GM18858 (cell line): Measurements from ENCODE around the gene CDH23.

Experiments
- ATAC-seq: cut with Tn5 transposase; IDR thresholded peaks from one replicate; pipeline ENCODE4 v1.9.1; 2021; ENCODE audit not compliant: unreplicated experiment

CDH23 gene

DNA sequence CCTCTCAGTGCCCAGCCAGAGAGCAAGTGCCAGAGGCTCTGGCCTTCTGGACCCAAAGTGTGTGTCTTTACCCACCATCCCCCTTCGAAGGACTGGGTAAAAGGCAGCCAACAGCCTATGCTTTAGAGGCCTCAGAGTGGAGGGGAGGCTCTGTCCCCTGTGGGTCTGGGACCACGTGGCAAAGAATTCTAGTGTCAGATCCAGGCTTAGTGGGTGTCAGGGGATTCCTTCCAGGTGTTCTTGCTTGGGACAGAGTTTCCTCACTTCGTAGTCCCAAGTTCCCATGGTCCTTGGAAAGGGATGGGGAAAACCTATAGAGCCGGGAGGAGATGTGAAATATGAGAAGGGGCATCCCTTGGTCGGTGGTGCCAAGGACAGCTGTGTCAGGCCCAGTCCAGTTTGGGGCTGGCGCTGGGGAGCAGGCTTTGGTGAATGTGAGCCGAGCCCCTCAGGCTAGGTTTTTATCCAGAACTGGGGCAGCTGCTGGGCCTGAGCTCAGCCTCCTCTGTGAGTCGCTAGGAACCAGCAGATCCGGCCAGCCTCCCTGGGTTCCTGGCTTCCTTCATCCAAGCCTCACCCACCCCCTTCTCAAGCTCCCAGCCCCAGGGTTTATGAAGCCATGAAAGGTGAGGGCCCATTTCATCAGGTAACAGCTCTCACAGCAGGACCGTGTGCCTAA, 251.7 kb downstream of the CDH23 start:
- no peak for ATAC-seq

DNA sequence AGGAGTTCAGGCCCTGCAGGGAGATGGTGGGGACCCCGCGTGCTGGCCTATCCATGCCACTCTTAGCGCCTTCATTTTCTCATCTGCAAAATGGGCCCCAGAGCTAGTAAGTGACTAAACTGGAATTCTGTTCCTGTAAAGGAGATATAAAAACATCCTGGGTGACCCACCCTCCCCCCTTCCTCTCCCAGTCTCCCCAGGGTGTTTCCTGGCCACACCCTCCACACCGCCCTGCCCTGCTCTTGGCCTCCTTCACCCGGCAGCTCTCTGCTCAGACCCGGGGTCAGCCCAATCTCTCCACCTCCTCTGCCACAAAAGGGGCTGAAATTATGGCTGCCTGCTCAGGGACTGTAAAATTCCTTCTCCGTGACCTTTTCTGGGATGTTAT, 252.2 kb downstream of the CDH23 start:
- no peak for ATAC-seq

DNA sequence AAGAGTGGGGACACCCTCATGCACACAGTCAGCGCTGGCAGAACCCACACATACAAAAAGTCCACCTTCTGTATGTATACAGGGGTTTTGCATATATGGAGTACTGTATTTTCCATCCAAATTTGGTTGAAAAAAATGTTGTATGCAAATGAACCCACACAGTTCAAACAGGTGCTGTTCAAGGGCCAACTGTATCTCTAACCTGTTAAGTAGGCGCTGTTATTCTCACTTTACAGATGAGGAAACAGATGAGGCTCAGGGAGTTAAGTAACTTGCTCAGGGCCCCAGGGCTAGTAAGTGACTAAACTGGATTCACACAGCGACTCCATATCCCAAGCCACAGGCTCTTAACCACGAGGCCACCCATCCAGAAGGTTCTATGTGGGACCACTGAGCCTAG, 252.9 kb downstream of the CDH23 start:
- no peak for ATAC-seq

DNA sequence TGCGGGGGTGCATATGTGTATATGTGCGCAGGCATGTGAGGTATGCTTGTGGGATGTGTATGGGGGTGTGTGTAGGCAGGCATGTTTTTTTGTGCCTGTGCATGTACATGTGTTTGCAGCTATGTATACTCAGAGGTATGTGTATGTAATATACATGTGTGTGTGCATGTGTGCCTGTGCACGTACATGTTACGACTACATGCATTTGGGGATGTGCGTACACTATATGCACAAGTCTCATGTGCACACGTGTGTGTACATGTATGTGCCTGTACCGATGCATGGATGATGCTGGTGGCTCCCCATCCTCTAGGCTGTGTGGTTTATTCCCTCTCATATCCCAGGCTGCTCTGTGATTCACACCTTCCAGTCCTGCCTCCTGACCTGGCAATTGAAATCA, 253.7 kb downstream of the CDH23 start:
- ATAC-seq = no peak

DNA sequence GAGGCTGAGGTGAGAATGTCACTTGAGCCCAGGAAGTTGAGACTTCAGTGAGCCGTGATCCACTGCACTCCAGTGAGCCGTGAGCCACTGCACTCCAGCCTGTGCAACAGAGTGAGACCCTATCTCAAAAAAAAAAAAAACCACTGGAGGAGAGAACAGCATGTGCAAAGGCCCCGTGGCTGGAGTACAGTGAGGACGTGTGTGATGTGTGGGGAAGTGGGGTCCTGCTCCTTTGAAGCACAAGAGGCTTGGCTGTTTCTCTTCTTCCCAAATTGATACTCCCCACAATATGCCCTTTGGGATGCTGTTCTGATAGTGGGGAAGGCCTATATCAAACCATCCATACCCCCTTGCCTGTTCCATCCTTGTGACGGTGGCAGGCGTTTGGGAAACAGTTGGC, 254.7 kb downstream of the CDH23 start:
- ATAC-seq = no peak

DNA sequence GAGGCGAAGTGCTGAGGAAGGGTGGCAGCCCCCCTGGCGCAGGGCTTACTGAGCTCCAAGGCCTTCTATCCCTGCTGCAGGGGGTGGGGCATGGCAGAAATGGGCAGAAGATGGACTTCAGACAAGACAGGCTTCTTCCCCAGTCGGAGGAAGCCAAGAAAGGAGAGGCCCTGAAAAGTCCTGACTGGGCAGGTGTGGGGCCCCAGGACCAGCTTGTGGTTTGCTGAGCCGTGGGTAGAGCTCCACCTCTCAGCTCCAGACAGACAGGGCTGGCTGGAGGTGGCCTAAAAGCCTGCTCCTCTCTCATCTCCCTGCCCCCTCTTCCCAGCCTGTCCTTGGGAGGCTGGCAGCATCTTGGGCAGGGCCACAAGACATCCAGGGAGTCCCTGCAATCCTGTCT, 255.2 kb downstream of the CDH23 start:
- no peak for ATAC-seq

DNA sequence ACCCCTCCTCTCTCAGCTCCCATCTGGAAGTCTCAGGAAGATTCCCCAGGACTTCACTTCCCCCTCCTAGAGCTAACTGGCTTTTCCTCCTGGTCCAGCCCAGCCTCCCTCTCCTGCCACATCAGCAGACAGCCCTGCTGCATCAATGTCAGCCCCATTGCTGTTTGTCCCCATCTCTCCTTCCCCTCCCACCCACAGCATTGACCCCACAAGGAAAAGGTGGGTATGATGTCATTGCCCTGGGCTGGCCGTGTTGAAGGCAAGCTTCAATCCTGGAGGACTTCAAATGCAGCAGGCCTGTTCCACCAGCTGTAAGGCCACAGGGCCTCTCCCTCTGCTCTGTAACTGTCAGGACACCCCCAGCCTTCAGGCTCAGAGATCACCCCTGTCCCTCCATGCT, 256.3 kb downstream of the CDH23 start:
- no peak for ATAC-seq

DNA sequence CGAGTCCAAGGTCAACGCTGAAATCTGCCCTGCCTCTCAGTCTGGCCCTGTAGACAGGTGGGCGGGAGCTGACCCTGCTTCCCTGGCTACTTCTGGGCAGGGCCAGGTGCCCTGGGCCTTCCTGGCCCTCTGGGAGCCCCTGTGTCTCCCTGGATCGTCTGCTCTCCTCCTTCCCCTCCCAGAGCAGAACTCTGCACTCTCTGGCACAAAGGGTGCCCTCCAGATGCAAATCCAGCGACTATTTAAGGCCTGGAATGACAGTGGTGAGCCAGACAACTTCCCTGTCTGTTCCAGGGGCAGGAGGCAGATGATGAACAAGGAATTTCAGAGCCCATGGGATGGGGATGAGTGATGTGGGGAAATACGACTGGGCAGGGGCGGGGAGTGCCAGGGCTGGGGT, 259.5 kb downstream of the CDH23 start:
- ATAC-seq = no peak

DNA sequence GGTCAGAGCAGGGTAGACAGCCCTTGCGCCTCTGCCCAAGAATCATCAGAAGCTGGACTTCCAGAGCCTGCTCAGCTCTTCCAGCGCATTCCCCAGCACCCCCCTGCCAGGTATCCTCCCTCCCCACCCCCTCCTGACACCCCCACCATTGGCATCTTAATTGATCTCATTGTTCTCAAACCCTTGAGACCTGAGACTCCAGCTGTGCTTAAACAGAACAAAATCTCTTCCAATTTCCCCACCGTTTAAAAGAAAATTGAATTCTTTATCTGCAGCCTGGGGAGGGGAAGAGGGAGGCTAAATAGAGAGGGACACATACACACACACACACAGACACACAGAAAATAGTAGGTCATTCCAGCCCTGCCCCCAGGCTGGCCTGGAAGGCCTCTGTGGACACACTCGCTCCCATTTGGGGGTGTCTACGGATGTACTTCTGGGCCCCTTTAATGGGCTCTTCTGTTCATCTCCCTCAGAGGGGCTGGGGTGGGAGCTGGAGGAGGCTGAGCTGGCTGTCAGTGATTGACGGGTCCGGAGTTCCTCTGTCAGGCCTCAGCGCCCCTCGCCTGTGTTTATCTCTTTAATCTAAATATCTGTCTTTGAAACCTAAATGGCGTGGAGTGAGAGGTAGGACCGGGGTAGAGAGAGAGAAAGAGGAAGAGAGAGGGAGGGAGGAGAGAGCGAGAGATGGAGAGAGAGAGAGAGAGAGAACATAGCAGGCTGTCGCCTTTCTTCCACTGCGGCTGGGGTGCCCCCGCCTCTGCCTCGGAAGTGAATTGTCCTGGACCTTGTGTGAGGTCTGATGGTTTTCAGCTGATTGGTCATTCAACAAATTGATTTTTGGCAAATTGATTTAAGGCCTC, 261.1 kb downstream of the CDH23 start:
- ATAC-seq = no peak

DNA sequence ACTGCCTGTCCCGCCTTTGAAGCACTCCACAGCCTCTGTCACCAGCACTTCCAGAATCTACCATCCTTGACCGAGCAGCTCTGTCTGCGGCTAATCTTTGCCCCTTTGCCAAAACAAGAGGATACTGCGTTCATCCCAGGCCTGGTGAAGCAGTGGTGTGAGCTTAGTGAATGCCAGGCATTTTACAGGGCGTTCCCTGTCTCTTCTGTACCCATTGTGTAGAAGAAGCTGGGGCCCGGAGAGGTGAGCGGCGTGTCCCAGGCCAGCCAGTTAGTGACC, 261.7 kb downstream of the CDH23 start:
- no peak for ATAC-seq

DNA sequence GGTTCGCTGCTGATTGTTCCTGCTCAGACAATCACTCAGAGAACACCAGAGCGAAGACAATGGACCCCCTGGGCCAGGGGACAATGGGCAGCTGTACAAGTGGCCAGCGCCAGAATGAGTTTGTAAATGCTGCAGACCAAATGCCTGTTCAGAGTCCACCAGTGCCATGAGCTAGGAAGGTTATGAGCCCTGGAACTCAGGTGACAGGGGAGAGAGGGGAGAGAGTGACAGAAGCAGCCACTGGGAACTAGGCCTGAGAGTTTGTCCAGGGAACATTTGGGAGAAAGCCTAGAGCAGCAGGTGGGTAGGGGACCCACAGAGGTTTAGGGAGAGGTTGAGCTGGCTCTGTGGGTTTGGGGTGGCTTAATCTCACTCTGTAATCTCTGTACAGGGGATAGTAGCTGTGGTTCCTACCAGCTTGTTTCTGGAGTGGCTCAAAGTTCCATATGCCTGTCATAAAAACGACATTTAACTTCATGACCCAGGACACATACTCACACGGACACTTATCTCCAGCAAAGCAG, 262.5 kb downstream of the CDH23 start:
- ATAC-seq = no peak

DNA sequence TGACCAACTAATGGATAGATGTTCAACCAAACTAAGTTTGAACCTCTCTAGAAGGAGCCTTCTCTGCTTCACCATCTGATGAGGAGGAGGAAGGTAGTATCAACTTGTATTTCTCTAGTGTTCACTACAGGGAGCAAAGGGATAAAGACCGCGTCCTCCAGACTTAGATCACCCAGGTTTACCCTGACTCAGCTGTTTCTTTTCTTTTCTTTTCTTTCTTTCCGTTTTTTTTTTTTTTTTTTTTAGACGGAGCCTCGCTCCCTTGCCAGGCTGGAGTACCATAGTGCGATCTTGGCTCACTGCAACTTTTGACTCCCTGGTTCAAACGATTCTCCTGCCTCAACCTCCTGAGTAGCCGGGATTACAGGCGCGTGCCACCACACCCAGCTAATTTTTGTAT, 263.0 kb downstream of the CDH23 start:
- ATAC-seq = no peak

DNA sequence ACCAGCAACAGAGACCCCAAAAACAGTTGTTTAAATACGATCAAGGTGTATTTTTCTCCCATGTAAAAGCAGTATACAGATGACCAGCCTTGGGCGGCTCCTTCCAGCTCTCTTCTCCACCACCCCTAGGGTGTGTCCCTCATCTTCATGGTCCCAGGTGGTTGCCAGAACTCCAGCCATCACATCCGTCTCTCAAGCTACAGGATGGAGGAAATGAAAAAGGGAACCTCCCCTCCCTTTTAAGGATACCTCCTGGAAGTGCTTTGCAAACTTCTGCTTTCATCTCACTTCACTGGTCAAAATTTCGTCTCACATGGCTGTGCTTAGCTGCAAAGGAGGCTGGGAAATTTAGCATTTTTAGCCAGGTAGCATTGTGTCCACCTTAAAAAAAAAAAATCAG, 263.6 kb downstream of the CDH23 start:
- ATAC-seq = no peak

DNA sequence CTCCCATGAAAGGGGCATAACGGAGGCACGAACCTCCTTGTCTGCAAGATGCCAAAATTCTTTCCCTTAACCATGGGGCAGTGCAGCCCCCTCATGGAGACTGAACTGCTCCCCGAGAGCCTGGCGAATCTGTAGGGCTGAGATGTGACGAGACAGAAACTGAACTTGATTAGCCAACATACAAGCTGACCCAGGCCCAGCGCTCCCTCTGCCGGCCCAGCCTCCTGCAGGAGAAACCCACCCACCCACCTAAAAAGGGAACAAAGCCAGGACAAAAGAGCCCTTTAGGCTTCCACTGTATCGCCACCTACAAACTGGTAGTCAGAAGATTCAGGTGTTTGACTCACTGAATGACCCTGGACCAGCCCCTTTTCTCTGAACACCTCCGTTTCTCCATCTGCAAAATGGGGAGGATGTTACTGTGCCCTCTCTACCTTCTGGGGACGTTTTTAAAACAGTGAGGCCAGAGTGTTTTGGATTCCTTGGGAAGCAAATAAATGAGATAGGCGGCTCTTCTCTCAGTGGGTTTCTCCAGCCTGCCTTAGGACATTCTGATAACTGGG, 264.4 kb downstream of the CDH23 start:
- no peak for ATAC-seq

DNA sequence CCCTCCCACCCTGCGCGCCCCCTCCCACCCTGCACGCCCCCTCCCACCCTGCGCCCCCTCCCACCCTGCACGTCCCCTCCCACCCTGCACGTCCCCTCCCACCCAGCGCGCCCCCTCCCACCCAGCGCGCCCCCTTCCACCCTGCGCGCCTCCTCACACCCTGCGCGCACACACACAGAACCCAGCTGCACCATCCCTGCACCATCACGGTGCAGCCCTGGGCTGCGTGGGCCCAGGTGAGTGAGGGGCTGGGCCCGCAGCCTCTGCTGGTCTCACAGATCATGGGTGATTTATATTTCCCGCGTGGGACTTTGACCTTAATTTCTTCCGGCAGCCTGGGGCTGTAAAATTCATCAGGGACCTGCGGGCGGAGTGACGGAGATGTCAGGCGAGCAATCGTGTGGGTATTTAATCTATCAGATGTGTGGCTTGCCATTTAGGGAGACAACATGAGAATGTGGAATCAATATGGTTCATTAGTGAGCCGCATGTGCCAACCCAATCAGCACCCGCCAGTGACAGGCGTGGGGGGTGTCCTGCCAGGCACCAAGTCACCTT, 265.1 kb downstream of the CDH23 start:
- no peak for ATAC-seq

DNA sequence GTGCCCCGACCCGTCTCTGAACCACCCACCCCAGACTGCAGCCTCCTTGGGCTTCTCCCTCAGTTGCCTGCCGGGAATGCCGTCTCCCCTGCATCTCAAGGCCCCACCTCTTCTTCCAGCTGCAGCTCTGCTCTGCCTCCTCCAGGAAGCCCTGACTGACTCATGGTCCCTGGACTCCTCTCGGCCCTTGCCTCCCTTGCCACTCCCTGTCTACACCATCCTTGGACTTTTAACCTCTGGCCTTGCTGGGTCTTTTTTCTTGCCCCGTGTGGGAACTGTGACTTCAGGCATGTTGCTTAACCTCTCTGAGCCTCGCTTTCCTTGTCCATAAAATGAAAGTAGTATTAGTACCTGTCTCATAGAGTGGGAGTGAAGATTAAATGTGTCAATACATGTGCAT, 266.6 kb downstream of the CDH23 start:
- no peak for ATAC-seq

DNA sequence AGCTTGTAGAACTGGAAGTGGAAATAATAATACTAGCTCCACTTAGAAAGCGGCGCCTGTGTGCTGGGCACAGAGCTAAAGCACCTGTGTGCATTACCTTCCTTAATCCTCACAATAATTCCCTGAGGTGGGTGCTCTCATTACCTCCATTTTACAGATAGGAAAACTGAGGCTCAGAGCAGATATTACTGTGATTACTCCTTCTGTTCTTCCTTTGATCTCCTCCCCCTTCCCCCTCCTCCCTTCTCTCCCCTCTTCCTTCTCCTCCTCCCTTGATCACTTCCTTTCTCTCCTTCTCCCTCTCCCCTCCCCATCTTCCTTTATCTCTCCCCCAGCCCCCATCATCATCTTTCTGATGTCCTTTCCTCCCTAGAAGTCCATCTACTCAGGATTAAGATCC, 267.9 kb downstream of the CDH23 start:
- ATAC-seq = no peak

DNA sequence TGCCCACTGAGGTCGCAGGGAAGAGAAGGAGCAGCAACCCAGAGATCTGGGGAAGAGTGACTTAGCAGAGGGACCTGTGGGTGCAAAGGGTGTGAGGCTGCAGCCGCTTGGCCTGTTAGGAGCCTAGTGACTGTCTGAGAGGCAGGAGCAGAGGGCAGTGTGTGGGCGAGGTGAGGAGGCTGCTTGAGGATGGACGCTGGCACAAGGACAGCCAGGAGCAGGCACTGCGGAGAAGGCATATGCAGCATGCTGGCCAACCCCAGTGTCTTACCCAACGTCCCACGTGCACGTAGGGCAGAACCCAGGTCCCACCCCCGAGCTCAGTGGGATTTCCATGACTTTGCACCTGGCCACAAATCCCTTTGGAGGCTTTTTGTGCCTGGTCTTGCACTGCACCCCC, 268.7 kb downstream of the CDH23 start:
- no peak for ATAC-seq

DNA sequence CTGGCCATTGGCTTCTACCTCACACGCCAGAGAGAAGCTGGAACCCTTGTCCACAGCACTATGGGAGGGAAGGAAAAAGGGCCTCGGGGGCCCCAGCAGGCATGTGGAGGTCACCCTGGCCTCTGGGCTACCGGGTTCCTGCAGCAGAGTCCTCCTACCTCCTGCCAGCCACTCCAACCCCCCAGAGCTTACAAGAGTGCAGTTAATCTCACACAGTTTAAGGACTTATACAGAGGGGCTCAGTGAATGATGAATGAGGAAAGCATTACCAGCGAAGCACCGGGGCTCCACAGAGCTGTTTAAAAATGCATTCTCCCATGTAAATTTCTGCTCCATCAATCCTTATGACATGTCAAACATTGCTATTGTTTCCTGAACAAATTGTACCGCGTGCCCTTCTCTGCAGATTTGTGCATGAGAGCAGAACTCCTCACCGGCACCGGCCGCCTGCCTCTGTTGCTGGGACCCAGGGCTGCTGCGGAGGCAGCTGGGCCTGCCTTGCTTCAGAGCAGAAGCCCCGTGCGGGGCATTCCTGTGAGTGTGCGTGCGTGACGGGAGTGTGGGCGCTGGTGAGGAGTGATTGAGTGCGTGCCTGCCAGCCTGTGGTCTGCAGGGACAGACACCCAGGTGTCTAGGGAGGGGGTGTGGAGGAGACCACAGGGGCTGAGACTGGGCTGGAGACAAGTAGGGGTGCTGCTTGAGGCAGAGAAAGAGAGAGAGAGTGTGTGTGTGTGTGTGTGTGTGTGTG, 270.1 kb downstream of the CDH23 start:
- no peak for ATAC-seq

DNA sequence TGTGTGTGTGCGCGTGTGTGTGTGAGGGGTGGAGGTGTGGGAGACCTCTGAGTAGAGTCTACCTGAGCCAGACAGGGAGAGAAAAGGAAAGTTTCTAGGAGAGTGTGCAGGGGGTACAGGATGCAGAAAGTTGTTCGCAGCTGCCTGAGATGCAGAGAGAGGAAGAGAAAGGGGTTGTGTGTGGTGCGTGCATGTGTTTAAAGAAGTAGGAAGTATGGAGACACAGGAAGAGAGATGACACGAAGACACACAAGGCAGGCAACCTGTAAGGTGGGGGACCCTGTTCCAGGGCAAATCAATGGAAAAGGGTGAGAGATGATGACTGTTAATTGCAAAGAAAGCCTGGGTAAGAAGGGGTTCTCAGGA, 270.6 kb downstream of the CDH23 start:
- ATAC-seq = no peak
